COLO668 (cell line): ENCODE measurements around the gene THADA.
"Not testable (repeated sequence)": the region's sequence is repeated elsewhere in the genome, so short reads cannot be mapped to it uniquely, and the experiment has no call there.

ENCODE experiments used
- DNase-seq: peaks from one replicate; lab custom pipeline; 2025; ENCODE audit not compliant: unreplicated experiment; lab: John Stamatoyannopoulos, UW

The THADA gene

DNA sequence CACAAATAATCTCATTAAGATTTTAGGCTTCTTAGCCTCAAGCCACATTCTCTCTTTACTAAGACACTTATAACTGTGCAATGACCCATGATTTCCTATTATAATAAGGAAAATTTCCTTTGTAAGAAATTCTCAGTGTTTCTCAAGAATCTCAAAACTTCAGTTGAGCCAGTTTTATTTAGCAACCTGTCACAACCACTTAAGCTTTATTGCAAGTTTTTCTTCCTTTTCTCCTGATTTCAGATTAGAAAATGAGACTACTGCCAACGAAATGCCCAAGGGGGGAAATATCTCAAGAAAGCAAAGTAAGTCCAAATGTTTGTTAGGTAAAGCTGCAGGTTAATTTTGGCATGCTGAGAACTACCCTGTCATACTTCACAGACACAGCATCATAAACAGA, 178.5 kb downstream of the THADA start:
- DNase-seq = no peak

DNA sequence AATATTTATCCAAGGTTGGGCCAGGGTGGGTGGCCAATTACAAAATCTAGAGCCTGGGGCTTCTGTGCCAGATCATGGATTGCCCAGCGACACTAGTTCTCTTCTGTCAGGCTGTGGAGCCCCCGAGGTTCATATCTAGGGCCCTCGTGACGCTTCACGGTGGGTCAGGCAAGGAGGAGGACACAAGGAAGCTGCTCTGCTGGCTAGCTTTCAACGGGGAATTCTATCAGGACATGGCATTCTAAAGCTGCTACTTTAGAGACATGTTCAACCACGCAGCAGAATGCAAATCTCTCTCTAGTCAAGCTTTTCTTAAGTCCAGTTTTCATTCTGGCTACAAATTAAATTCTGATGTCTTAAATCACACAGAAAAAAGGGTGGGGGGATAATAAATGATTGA, 180.2 kb downstream of the THADA start:
- DNase-seq = no peak

DNA sequence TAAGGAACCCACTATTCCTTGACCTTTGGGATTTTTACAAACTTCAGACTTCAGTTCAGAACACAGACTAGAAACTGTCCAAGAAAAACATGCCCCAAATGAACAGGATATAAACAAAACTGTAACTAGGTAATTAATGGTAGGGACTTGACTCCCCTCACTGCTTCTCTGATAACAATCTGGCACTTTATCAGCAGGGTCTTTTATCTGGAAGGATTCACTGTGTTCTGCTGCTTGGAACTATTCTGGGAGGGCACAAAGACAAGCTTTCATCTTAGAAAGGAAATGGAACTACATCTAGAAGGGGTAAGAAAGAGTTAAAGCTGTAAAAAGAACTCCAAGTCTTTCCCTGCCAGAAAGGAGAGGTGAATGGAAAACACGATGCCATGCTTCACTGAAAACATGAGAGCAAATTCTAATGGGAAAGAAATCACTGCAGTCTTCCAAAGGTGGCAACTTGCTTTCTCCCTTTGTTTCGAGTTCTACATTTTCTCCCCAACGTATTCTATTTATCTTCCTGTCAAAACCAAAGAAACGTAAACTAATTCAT, 181.2 kb downstream of the THADA start:
- no peak for DNase-seq

DNA sequence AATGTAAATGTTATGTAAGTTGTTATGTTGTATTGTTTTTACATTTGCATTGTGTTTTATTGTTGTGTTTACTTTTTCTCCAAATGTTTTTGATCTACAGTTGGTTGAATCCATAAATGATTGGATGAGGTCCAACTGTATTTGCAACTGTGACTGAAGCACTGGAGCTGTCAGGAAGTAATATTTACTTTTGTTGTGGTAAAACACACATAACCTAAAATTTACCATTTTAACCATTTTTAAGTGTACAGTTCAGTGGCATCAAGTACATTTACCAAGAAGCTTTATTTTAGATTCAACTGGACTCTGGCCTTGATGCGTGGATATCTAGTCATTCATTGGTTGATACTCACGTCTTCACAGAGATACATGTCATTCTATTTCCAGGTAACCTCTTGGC, 181.8 kb downstream of the THADA start:
- no peak for DNase-seq

DNA sequence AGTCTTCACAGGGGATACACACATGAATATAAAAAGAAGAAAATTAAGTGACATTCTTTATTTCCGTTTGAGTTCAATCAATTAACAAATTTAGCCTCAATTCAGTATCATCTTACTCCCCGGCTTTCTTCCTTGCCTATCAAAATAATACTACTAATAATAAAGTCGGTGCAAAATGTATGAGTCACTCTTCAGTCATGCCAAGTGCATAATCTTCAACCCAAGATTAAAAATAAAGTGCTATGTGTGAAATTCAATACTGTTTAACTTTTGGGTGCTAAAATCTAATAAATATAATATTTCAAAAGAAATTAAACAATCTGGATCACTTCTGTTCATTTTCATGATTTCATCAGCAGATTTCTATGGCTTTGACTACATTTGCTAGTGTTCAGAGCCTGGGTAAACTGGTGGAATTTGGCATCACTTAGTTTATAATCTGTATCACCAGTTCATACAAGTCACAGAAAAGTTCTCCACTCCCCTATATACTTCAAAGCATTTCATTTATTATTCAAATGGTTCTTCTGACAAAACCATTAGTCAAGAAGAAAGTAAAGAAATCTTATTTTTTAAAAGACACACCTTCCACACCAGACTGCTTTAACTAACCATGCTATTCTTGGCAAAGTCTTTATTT, 183.6 kb downstream of the THADA start:
- no peak for DNase-seq

DNA sequence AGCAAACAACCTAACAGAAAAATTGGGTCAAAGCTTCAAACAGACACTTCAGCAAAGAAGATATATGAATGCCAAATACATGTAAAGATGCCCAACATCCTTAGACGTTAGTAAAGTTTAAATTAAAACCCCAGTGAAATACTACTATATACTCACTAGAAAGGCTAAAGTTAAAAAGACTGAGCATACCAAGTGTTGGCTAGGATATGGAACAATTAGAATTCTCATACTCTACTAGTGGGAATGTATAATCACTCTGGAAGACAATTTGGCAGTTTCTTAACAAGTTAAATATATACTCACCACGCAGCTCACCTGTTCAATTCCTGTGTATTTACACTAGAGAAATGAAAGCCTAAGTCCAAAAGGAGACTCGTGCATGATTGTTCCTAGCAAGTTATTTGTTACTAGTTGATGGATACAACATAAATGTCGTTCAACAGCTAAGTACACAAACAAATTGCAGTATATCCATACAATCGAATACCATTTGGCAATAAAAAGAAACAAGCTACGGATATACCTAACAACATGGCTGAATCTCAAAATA, 185.7 kb downstream of the THADA start:
- no peak for DNase-seq

DNA sequence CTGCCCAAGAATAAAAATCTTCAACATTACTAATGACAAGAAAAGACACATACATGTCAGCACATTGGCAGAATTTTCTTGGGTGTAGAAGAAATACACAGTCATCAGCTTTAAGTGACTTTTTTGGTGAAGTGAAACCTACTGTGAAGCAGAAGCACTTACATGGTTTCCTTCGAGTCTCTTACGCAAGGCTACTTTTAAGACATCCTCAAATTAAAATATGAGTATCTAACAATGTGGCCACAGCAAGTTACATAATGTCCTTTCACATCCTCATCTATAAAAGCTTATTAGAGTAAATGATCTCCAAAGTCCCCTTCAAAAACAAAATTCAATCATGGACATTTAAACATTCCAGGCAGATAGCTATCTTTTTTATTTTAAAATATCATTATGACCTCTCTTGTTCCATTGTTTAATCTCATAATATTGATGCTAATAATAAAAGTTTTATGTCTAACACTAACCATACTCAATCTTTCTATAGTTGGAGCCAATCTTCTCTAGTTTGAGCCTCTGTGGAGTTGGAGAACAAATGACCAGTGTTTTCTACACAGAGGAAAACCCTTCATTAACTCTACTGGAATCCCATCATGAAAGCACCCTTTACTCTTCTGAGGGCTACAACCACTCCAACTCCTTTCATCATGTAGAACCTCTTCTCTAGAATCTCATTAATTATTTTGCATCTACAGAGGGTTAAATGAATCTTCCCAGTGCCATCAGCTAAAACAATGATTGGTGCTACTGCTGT, 187.3 kb downstream of the THADA start:
- DNase-seq = no peak

DNA sequence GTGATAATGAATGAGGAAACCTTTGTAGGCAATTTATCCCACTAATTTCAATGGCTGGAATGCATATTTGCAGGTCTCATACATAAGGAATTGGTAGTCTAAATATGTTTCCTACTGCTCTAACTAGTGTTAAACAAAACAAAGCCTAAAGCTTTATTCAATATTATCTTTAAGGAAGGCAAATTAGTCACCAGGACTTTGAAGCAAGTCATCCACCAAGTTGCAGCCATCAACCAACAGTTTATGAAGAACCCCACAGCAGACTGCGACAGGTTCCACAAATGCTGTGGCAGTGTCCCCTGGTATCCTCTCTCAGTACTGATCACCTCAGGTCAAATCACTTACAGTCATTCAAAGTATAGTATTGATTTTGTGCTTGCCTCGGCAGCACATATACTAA, 187.9 kb downstream of the THADA start:
- DNase-seq = no peak

DNA sequence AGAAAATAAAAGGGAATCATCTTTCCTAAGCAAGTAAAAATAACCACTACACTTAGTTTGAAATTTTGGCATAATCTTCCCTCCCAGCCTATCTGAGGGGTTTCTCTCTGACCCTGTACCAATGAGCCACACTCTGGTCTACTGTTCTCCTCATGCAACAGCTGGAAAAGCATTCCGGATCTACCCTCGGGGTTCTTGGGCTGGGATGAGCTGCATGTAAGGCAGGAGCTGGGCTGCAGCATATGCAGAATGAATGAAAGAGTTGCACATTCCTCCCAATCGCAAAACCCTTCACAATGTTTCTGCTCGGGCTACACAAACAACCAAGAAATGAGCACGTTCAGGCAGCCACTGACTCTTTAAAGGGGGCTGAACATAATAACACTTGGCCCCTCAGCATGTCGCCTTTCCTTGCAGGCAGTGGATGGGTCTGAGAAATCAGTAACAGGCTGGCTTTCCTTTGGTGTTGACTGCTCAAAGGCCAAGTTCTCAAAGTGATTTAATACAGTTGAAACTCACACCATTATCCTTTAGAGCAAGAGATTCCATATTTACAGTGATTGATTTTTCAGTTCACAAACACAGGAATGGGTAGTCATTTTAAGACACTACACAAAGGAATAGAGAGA, 189.1 kb downstream of the THADA start:
- DNase-seq = no peak

DNA sequence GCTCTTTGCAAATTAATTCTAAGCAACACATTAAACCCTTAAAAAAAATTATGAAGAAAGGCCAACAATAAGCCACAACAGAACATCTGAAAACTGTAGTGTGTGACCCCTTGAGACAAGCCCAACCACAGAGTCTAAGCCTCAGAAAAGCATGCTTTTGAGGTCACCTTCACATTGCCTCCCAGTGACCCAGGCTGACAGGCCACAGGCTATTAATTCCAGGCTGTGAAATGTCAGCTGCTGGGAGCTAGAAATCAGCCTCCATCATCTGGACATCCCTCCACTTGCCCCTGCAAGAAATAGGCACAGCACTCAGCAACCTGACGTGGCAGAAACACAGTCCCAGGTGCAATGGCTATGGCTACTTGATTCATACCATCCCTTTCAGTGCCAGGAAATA, 190.0 kb downstream of the THADA start:
- no peak for DNase-seq

DNA sequence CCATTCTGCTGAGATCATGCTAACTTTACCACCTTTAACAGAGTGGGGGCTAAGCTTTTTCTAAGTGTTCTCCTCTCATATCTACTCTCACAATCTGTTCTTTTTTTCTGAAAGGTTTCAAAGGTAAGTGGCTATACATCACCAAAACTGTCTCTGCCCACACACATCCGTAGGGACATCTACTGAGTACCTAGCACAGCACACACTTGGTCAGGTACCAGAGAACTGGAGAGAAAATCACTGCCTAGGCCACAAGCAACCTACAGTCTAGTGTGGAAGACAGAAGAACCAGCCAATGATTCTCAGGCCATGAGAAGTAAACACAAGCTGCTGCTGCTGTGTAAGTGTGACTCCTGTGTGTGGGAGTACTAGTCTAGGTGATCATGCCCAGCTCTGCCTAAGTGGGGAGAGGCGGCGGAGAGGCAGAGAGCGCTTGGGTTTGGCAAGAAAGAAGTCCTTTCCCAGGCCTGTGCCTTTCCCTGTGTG, 193.3 kb downstream of the THADA start:
- DNase-seq = no peak

DNA sequence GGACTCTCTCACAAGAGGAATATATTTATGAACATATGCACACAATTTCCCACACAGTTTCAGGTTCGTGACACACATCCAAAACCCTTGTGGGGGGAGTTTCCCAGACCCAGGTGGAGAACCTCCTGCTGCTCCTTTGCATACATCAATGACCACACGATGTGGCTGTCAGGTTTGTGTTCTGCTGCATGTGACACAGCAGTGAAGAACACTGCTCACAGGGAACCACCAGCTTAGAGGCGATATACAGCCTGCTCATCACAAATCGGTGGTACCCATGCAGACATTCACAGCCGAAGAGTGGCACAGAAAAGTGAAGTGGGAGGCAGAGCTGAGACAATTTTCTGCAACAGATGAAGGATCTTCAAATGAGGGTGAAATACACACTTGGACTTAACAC, 193.8 kb downstream of the THADA start:
- DNase-seq = no peak

DNA sequence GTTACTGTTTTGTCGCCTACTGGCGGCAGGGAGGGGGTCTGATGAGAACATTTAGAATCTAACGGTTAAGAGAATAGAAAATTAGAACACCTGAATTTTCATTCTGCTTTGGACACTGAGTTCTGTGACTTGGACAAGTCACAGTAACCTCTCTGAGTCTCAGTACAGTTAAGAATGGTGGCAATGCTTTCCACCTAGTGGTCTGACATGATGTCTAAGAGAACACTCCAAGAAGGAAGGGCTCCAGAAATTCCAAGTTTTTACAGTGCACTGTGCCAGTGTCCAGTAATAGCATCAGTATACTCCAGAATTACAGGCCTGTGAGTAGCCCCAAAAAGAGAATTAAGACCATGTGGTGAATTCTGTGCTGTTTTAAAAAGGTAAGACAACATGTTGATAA, 195.3 kb downstream of the THADA start:
- no peak for DNase-seq

DNA sequence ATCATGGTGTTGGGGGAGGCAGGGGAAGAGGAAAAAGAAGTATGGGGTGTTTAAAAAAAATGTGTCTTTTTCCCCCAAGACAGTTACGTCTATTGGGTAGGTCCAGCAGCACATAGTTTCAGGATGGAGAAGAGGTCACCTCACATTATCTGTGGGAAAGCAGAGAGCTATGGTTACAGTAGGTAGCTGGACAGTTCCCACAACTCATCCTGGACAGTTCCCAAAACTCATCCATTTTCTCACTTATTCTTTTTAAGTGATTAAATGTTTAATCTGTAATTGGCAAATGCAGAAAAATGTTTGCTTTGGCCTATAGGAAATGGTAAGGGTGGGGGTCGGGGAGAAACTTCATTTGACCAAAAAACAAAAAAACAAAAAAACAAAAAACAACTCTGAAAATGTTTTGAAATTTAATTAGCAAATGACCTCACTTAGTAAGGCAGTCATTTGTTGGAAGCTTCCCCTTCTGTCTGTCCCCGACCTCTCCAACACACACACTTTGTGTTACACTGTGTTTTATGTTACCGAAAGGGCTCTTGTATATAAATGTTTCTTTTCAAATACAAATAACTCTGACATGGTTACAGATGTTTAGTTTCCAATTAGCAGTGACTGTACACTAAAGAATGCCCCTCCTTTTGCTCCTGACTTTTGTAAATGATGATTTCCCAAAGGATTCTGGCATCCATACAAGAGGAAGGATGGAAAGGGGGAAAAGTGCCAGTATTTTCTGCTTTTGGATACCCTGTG, 196.1 kb downstream of the THADA start:
- DNase-seq = no peak

DNA sequence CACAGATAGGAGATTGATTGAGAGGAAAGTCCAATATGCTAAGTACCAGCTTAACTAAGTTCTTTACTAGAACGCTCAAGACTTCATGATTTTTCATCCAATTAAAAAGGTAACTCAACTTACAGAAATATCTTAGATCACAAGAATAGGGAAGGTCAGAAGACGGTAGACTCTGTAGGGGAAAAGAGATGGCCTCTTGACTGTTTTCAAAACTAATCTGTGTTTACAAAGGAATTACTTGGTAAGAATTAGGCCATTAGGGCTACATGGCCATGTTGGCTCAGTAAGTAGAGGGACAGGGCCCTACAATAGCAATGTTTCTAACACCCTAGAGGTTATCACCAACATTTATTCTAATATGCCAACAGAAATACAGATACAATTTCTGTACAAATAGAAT, 196.7 kb downstream of the THADA start:
- no peak for DNase-seq

DNA sequence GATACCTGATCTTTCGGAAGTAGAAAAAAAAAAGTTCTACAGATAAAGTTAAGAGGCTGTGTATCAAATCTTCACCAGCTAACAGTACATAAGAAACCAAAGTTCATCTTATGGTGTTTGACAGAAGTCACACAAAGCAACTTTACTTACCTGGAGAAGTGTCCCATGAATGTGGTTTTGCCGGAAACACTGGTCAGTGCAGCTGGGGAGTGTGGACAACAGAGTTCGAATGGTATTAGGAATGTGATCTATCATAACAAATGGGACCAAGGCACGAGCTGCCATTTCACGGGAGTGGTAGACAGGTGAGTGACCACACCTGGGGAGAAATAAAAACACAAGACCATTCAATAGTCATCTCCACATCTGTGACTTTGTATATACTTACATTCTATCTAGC, 198.0 kb downstream of the THADA start:
- no peak for DNase-seq

DNA sequence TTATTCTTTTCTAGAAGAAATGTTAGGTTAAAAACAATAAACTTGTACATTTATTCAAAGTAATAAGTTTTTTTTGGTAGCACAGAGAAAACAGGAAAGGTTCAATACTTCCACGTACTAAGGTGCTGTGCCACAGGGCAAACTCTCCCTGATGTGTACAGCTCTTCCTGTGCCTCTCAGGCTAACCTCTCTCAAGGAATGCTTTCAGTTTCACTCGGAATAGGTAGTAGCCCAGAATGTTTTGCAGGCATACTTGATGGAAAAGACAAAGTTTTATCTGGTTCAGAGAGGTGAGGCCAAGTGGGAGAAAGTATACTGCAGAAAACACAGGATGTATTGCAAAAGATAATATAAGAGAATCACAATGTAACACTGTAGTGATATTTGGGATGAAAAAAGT, 198.4 kb downstream of the THADA start:
- no peak for DNase-seq

DNA sequence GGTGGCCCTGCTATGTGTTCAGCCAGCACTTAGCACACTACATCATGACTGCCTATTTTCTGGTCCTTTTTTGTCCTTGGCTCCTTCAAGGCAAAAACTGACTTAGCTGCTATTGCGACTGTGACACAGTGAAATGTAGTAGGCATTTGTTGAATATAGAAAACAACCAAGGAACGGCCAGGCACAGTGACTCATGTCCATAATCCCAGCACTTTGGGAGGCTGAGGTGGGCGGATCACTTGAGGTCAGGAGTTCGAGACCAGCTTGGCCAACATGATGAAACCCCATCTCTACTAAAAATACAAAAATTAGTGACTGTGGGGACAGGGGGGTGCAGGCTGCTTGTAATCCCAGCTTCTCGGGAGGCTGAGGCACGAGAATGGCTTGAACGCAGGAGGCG, 199.5 kb downstream of the THADA start:
- not testable (repeated sequence) for DNase-seq

DNA sequence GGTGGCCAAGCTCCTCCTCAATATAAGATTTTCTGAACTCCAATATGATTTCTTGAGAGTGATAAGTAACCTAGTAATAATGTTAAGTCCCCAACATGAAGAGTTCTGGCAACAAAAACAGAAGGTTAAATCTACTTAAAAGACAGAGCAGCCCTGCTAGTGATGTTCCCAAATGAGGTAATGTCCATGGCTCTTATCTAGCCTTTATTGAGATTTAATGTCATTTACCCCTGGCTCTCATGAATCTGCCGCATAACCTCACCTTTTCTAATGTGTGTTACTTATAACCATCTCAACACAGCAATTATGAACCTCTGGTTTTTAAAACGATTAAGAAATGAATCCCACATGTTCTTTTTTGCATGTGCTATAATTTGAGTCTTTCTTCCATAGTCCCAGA, 201.9 kb downstream of the THADA start:
- DNase-seq = no peak

DNA sequence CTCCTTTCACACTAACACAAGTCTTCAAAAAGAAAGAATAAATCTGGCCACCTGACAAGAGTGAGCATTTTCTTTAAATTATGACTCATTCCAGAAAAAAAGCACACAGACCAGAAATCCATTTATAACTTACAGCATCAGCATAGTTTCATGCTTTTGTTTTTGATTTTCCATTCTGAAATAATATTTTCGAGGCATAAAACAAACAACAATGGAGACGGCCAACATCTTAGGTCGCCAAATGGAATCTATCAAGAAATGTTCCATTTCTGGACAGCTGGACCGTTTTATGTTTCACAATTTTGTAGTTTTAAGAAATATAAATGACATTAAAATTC, 204.0 kb downstream of the THADA start:
- no peak for DNase-seq

DNA sequence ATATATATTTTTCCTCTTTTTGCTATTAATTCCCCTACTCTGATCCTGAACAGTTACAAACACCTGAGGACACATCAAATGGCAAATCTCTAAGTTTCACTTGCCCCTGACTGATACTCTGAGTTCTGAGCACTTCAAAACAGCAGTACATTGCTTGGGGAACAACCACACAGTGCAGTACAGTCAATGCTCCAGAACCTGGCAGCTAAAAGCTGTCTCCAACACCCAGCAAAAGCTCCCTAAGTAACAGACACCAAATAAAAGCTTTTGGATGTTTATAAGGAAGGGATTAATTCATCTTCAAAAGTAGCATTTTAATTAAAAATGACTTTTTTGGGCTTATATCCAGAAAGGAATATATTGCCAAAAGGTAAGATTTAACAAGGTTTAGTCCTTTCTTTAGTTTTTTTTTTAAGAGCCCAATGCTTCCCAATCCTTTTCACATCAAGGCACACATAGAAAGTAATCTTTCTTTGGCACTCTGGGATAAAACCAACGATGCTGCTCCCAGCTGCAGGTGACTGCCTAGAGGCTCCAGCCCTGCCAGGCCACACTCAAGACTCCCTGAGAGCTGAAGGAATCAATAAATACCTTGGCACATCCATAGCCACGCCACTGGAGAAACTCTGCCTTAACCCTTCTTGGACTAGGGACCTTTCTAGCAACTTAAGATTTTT, 204.5 kb downstream of the THADA start:
- no peak for DNase-seq
